Dermis blood vessel endothelial cell (primary cell): Measurements from ENCODE around the gene NWD2. TPM values are rescaled to one million over a fixed set of nuclear protein-coding genes. Genes with fewer than 3 reads are reported as not detected.
"Not testable (repeated sequence)": the region's sequence is repeated elsewhere in the genome, so short reads cannot be mapped to it uniquely, and the experiment has no call there.

Experiments used
- DNase-seq: peaks from one replicate; pipeline ENCODE4 v3.0.0; 2010
- total RNA-seq: library from RNA; depleted of rRNA; stranded (reverse); fragments of >200 nt; gene quantifications from 2 replicates; pipeline ENCODE4 v1.2.3, GENCODE V29; 2014

The NWD2 gene
- total RNA-seq, 1 donor from 2014 or later: not detected

- DNase-seq: no peak
These were observed 223.3 kb downstream of the NWD2 start for GRCh38 chr4:37467824-37468223.

GRCh38 chr4:37469286-37469685, 224.7 kb downstream of the NWD2 start:
- DNase-seq: no peak

GRCh38 chr4:37470245-37470644, 225.7 kb downstream of the NWD2 start:
- DNase-seq: no peak

GRCh38 chr4:37471093-37471492, 226.6 kb downstream of the NWD2 start:
- DNase-seq: no peak

GRCh38 chr4:37471971-37472370, 227.4 kb downstream of the NWD2 start:
- DNase-seq: no peak

- DNase-seq: no peak
These were observed 229.3 kb downstream of the NWD2 start for GRCh38 chr4:37473807-37474206.

- no peak for DNase-seq
These were observed 230.5 kb downstream of the NWD2 start for GRCh38 chr4:37475087-37475486.

- no peak for DNase-seq
These were observed 231.2 kb downstream of the NWD2 start for GRCh38 chr4:37475776-37476175.

- no peak for DNase-seq
These were observed 231.7 kb downstream of the NWD2 start for GRCh38 chr4:37476256-37476655.

GRCh38 chr4:37476691-37477090, 232.1 kb downstream of the NWD2 start:
- no peak for DNase-seq

GRCh38 chr4:37477126-37477525, 232.6 kb downstream of the NWD2 start:
- DNase-seq: no peak

GRCh38 chr4:37478151-37478550, 233.6 kb downstream of the NWD2 start:
- no peak for DNase-seq

GRCh38 chr4:37480509-37480908, 236.0 kb downstream of the NWD2 start:
- no peak for DNase-seq

GRCh38 chr4:37481547-37482122, 237.1 kb downstream of the NWD2 start:
- DNase-seq: no peak

GRCh38 chr4:37482236-37482913, 237.8 kb downstream of the NWD2 start:
- no peak for DNase-seq

- DNase-seq: no peak
These were observed 239.1 kb downstream of the NWD2 start for GRCh38 chr4:37483610-37484009.

GRCh38 chr4:37486166-37486565, 241.6 kb downstream of the NWD2 start:
- no peak for DNase-seq

GRCh38 chr4:37487668-37488067, 243.1 kb downstream of the NWD2 start:
- no peak for DNase-seq

- no peak for DNase-seq
These were observed 245.2 kb downstream of the NWD2 start for GRCh38 chr4:37489697-37490096.

- DNase-seq: no peak
These were observed 246.1 kb downstream of the NWD2 start for GRCh38 chr4:37490391-37491347.

- not testable (repeated sequence) for DNase-seq
These were observed 250.8 kb downstream of the NWD2 start for GRCh38 chr4:37495353-37495752.
